Stimulated activated CD4-positive, alpha-beta T cell treated with anti-CD3 and anti-CD28 coated beads, TNF-alpha, amount 100 ng/mL, for 1 hour (primary cell): ENCODE data around the gene ATP8A2.

Source experiments
- DNase-seq, 3 donors: peaks; one replicate each; pipeline ENCODE4 v3.0.0-alpha.2; 2020; ENCODE audit warnings: low read depth in 3 of 3, low spot score in 1 of 3

Gene ATP8A2

DNA sequence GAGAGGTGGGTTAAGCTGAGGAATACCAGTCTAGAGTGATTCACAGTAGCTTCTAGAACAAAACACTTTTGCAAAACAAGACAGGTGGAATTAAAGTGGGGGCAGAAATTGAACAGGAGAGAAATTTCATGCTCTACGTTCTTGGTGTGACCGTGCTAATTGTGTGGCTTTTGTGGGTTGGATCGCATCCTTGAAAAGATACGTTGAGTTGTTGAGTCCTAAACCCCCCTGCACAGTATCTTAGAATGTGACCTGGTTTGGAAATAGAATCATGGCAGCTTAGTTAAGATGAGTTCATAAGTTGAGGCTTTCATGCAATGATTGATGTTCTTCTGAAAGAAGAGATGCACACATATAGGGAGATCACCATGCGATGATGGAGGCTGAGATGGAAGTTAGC lies 308.2 kb downstream of the ATP8A2 start:
- no peak for DNase-seq

GRCh38 chr13:25682276-25682675 lies 310.5 kb downstream of the ATP8A2 start:
- DNase-seq = no peak

DNA sequence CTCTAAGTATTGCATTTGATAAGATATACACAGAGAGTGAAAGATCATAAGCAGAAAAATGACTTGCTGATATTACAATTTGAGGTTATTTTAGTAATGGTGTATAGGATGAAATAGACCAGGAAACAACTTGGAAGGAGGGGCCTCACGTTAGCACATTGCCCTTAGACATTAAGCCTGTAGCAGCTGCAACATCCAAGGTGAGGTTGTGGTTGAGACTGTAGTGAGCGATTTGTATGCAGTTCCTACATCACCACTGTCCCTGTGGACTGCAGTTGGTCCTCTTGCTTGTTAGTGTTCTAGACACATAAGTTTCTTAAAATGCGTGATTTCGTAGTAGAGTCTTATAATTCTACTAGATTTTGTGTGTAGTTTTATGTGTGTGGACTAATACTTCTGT lies 311.3 kb downstream of the ATP8A2 start:
- DNase-seq = no peak

- DNase-seq = no peak
Observed at GRCh38 chr13:25683662-25684370, 312.0 kb downstream of the ATP8A2 start.

DNA sequence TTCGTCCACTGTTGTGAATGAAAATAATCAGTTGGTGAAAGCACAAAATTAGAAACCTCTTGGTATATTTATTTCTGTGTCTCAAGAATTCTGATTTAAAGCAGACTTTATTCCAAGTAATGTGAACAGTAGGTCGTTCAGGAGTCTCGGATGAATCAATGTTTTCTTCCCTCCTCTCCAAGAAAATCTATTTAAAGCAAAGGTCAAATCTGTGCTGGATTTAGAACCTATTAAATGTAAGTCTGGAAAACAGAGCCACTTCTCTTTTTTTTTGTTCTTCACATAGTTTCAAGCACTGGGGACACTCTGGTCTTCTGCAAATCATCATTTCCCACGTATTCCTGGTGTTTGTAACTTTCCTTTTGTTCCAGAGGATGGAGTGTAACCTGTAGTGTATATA lies 312.7 kb downstream of the ATP8A2 start:
- DNase-seq = no peak

- no peak for DNase-seq
Observed at GRCh38 chr13:25686831-25687470, 315.2 kb downstream of the ATP8A2 start.

DNA sequence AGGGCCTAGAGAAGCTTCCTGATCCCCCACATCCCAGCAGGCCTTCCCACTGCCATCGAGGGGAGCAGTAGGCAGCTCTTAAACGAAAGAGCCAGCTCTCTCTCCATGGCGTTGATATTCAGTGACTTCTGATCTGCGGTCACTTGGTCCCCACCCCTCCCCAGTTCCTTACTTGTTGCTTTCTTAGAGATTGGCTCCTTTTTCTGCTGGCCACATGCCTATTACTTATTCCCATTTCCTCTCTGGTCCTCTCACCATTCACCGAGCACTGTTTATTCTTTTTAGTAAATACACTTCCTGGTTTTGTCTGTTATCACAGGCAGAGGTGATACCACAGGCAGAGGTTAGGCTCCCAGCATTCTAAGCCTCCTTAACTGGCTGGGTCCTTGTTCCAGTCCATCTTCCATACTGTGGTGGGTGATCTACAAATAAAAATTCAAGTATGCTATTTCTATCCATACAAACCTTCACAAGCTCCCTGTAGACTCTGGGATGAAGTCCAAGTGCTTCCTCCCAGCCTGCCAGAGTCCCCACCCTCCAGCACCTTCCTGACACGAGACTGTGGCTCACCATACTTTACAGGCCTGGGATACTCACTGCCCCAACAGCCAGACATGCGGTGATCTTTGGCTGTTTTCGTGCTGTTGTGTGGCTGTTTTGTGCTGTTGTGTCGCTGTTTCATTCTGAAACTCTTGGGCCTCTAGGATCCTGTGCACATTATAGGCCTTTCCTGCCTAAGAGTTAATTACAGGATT lies 315.9 kb downstream of the ATP8A2 start:
- DNase-seq = no peak

- DNase-seq = no peak
Observed at GRCh38 chr13:25688536-25688935, 316.8 kb downstream of the ATP8A2 start.

- no peak for DNase-seq
Observed at GRCh38 chr13:25689539-25689938, 317.8 kb downstream of the ATP8A2 start.

DNA sequence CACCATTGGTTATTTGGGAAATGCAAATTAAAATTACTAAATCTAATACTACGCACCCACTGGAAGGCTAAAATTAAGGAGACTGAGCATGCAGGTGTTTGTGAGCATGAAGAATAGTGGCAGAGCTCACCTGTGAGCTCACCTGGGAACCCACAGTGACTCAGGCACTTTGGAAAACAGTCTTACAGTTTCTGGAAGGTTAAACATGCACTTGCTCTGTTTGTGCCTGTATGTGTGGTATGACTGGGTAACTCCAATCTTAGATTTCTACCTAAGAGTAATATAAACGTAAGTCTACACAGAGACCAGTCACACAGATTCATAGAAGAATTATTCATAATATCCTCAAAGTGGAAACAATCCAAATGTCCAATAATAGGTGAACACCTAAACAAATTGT lies 318.8 kb downstream of the ATP8A2 start:
- no peak for DNase-seq

DNA sequence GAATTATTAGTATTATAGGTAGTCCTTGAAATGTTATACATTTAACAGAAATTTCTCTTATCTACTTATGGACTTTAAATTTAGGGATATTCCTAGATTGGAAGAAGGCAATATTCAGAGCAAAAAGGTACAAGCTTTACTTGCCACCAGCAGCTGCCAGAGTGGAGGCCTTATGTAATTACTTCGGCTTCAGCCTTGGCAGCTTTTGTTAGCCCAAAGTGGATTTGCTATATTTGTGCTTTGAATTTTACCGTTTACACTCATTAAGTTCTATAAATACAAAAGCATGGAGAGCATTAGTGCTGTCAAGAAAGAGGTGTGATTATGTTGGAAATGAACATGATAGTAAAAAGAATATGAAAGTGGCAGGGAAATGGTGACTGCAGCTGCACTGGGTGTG lies 319.9 kb downstream of the ATP8A2 start:
- DNase-seq = no peak

DNA sequence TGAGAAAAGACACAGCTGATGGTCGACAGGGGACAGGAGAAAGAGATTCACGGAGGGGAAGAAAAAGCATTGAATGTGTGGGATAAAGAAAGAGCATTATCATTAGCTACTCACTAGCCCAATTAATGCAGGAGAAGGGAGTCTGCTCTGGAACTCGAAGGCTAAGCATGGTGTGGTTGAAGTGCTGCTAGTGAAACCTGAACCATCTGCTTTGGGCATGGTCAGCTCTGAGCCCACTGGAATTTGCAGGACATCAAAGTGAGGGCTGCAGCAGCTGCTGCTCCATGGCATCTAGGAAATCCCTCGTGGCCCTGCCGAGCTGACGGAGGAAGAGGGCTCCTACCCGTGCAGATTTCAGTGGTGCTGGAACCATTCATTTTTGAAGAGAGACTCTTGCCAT lies 320.3 kb downstream of the ATP8A2 start:
- no peak for DNase-seq

GRCh38 chr13:25699056-25699455 lies 327.3 kb downstream of the ATP8A2 start:
- no peak for DNase-seq

- no peak for DNase-seq
Observed at GRCh38 chr13:25699600-25699999, 327.8 kb downstream of the ATP8A2 start.

DNA sequence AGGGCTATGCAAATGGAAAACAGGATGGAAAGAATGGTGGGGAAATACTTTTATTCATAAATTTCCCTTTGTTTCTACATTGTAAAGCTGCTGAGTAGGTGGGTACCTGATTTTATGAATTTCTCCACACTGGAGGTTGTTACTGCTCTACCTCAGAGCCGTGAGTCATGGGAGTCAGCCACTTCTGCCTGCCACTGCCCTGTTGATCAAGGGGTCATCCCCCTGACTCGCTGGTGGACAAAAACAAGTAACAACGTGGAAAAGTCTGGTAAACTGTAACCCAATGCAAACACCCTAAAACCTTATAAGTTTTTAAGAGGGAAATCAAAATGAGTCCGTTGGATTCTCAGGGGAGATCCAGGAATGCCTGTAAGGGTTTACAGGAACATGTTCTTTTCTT lies 329.5 kb downstream of the ATP8A2 start:
- DNase-seq = no peak

- no peak for DNase-seq
Observed at GRCh38 chr13:25702386-25702785, 330.6 kb downstream of the ATP8A2 start.

DNA sequence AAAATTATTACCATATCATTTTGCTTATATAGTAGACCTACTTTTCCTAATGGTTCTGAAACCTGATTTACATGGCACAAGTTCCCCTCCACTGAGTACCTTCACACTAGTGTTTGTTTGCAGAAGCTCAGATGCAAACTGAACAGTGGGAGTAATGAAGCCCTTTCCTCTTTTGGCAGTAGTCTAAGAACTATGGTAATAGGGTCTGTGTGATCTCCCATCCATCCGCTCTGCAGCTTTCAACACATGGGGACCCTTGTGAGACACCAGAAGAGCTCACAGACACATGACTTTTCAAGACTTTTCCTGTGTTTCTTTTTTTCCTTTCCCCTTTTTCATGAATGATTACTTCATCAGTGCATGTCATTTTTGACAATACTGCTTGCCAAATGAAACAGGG lies 336.0 kb downstream of the ATP8A2 start:
- no peak for DNase-seq

GRCh38 chr13:25708268-25708667 lies 336.5 kb downstream of the ATP8A2 start:
- no peak for DNase-seq

- no peak for DNase-seq
Observed at GRCh38 chr13:25709088-25709487, 337.3 kb downstream of the ATP8A2 start.

DNA sequence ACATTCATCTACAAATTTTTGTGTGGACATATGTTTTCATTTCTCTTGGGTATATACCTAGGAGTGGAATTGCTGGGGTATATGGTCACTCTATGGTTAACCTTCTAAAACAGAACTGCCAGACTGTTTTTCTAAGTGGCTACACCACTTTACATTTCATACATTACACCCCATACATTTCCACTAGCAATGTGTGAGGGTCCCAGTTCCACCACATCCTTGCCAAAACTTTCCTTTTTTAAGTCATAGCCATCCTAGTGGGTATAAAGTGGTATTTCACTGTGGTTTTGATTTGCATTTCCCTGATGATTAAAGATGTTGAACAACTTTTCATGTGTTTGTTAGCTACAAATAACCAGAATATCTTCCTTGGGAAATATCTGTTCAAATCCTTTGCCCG lies 344.0 kb downstream of the ATP8A2 start:
- no peak for DNase-seq

DNA sequence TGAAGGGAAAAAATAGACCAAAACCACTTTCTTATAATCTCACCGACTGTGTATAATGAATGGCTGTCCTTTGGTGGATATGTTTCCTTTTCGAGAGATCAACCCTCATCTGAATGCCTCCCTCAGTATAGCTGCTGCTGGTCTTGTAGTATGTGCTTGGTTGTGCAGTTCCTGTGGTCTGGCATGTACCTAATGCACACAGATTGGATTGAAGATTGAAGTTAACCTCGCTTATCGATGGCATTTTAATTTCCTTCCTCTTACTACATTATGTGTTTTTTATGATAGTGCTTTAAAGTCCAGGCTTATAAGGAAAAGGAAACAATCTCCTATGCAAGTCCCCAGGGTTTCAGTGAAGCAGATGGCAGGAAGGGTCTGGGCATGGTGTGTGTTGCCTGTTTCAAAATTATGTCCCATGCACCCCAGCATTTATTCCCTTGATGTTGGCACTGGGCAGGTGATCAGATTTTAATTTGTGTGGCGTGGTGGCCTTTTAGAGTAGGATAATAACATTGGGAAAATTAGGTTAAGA lies 346.0 kb downstream of the ATP8A2 start:
- DNase-seq = no peak

- DNase-seq = no peak
Observed at GRCh38 chr13:25719666-25720065, 347.9 kb downstream of the ATP8A2 start.
